ENCODE measurements around the gene SEC63.

Gene SEC63

DNA sequence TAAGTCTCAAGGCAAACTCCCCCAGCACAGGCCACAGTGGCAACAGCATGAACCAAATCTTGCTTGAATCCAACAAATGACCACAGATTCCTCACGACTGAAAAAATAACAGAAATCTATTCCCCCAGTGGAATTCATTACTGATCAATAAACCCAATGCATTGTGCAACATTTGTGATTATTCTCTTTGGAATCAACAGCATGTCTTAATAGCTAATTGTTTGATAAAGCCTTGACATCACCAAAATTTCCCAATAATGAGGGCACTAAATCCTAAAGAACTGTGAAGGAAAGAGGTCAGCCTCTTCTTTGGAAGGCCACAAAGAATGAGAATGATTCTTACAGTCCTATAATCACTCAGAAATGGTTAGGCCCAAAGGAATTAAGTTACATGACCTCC lies 139.7 kb downstream of the SEC63 start:
- DNase-seq (ENCODE audit: low spot score): no peak

DNA sequence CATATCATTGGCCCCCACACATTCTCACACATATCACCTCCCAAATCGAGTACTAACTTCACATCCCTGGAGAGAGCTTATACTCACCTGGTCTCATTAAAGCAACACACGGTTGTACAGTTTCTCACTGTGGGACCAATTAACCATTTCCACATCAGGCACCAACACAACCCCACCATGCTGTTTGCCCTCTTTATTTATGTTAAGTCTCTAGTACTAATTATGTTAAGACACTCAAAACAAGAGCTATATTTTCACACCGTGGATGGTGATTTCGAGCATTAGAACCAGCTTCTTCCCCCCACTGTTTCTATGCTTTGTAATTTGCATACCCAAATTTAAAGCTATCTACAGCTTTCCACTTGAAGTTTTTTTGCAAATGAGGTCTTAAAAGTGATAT lies 140.2 kb downstream of the SEC63 start:
- DNase-seq (ENCODE audit: low spot score): no peak

All from LoVo (cell line).